ENCODE data around the gene GSTT4.

DNA sequence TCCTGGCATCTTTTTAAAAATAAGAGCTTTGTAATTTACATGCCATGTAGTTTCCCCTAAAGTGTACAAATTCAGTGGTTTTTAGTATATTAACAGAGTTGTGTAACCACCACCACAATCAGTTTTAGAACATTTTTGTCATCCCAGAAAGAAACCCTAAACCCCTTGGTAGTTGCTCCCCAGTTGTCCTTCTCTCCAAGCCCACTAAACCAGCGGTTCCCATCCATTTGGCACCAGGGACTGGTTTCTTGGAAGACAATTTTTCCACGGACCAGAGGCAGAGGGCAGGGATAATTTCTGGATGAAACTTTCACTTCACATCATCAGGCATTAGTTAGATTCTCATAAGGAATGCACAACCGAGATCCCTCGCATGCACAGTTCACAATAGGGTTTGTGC is 28.5 kb upstream of the GSTT4 start:
- TF ChIP-seq TAF1 (IDR thresholded peaks at IDR 0.05; ENCODE audit: borderline replicate concordance, low read depth, low read length) (no peak), POLR2AphosphoS5 (IDR thresholded peaks at IDR 0.05; ENCODE audit: low read depth, low read length) (no peak), POLR2A (IDR thresholded peaks at IDR 0.05; ENCODE audit: low read depth, low read length) (no peak)
